Measurements from ENCODE around the gene PANX1. TPM values are rescaled to one million over a fixed set of nuclear protein-coding genes. Genes with fewer than 3 reads are reported as not detected.

PANX1 gene
- total RNA-seq, 1 experiment from 2014 or later: 22.9 TPM

DNA sequence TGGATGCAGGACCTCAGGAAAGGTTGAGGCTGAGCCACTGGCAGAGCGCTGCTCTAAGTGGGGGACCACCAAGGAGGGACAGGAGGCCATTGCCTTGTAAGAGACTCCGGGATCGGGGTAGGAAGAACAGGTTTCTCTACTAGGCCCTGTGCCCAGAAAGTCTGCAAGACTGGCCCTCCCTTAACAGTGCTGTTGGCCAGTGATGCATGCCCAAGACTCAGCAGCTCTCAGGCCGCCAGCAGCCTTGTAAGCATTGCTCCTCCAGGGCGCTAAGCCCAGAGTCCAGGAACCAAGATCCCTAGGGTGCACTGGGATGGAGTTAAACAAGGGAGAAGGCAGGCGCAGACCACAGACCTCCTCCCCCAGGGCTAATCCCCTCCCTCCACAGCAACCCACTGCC lies 39.3 kb upstream of the PANX1 start (continued):
- TF ChIP-seq NR2C2 (CRISPR knock-in tag; IDR thresholded peaks at IDR 0.05) (no peak), ZNF232 (CRISPR knock-in tag; IDR thresholded peaks at IDR 0.05) (no peak), SOX15 (CRISPR knock-in tag; IDR thresholded peaks at IDR 0.05) (no peak), NFYB (CRISPR knock-in tag; conservative IDR thresholded peaks at IDR 0.05; ENCODE audit: low read depth) (no peak), TEAD1 (CRISPR knock-in tag; IDR thresholded peaks at IDR 0.05) (no peak), ARID4B (CRISPR knock-in tag; IDR thresholded peaks at IDR 0.05; ENCODE audit: borderline replicate concordance) (no peak), CREB1 (CRISPR knock-in tag; IDR thresholded peaks at IDR 0.05) (no peak), CBFB (CRISPR knock-in tag; IDR thresholded peaks at IDR 0.05; ENCODE audit: low read depth) (no peak)
- TF ChIP-seq, protein P1, sequence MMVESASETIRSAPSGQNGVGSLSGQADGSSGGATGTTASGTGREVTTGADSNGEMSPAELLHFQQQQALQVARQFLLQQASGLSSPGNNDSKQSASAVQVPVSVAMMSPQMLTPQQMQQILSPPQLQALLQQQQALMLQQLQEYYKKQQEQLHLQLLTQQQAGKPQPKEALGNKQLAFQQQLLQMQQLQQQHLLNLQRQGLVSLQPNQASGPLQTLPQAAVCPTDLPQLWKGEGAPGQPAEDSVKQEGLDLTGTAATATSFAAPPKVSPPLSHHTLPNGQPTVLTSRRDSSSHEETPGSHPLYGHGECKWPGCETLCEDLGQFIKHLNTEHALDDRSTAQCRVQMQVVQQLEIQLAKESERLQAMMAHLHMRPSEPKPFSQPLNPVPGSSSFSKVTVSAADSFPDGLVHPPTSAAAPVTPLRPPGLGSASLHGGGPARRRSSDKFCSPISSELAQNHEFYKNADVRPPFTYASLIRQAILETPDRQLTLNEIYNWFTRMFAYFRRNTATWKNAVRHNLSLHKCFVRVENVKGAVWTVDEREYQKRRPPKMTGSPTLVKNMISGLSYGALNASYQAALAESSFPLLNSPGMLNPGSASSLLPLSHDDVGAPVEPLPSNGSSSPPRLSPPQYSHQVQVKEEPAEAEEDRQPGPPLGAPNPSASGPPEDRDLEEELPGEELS (CRISPR knock-in tag; IDR thresholded peaks at IDR 0.05): no peak
- TF ChIP-seq, protein P2, sequence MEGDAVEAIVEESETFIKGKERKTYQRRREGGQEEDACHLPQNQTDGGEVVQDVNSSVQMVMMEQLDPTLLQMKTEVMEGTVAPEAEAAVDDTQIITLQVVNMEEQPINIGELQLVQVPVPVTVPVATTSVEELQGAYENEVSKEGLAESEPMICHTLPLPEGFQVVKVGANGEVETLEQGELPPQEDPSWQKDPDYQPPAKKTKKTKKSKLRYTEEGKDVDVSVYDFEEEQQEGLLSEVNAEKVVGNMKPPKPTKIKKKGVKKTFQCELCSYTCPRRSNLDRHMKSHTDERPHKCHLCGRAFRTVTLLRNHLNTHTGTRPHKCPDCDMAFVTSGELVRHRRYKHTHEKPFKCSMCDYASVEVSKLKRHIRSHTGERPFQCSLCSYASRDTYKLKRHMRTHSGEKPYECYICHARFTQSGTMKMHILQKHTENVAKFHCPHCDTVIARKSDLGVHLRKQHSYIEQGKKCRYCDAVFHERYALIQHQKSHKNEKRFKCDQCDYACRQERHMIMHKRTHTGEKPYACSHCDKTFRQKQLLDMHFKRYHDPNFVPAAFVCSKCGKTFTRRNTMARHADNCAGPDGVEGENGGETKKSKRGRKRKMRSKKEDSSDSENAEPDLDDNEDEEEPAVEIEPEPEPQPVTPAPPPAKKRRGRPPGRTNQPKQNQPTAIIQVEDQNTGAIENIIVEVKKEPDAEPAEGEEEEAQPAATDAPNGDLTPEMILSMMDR (IDR thresholded peaks at IDR 0.05): no peak
- TF ChIP-seq, protein P3, sequence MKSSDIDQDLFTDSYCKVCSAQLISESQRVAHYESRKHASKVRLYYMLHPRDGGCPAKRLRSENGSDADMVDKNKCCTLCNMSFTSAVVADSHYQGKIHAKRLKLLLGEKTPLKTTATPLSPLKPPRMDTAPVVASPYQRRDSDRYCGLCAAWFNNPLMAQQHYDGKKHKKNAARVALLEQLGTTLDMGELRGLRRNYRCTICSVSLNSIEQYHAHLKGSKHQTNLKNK (CRISPR knock-in tag; IDR thresholded peaks at IDR 0.05): no peak

DNA sequence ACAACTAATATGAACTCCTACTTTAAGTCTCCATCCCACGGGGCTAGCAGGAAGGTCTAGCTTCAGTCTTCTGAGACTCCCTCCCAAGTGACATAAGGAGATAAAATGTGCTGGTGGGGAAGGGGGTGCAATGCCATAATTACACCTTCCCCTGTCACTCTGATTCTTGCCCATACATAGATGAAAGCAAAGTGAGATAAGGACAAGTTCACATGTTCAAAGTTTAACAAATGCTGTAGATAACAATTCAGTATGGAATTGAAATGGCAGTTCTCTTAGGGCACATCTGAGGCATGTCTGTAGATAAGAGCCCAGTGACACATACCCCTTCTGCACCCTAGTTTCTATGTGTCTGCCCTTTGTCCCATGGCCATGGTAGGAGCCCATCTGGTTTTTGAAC lies 38.2 kb upstream of the PANX1 start:
- DNase-seq (ENCODE audit: low spot score): no peak
- no peaks in the 10 kb centered on the region; the same call in 1 of the 2 replicates for H3K27me3 Mint-ChIP-seq (ENCODE audit: low read depth)
- TF ChIP-seq ZNF416 (CRISPR knock-in tag; IDR thresholded peaks at IDR 0.05): no peak
- no peak for TF ChIP-seq MXD4 (CRISPR knock-in tag; IDR thresholded peaks at IDR 0.05; ENCODE audit: borderline replicate concordance)
- no peak for TF ChIP-seq ELF4 (CRISPR knock-in tag; IDR thresholded peaks at IDR 0.05; ENCODE audit: low read depth)
- TF ChIP-seq, protein P4, sequence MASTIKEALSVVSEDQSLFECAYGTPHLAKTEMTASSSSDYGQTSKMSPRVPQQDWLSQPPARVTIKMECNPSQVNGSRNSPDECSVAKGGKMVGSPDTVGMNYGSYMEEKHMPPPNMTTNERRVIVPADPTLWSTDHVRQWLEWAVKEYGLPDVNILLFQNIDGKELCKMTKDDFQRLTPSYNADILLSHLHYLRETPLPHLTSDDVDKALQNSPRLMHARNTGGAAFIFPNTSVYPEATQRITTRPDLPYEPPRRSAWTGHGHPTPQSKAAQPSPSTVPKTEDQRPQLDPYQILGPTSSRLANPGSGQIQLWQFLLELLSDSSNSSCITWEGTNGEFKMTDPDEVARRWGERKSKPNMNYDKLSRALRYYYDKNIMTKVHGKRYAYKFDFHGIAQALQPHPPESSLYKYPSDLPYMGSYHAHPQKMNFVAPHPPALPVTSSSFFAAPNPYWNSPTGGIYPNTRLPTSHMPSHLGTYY (CRISPR knock-in tag; IDR thresholded peaks at IDR 0.05): no peak
- no peak for TF ChIP-seq ZNF396 (CRISPR knock-in tag; IDR thresholded peaks at IDR 0.05; ENCODE audit: borderline replicate concordance)
- TF ChIP-seq SP1 (CRISPR knock-in tag; conservative IDR thresholded peaks at IDR 0.05): no peak
- H3K36me3 Mint-ChIP-seq: no peaks in the 10 kb centered on the region
- peaks cover 2% of the 10 kb centered on the region; the same call in 1 of the 2 replicates for H3K4me1 Mint-ChIP-seq
- ATAC-seq: no peak
- peaks cover 8% of the 10 kb centered on the region for H3K9me3 Mint-ChIP-seq
- ChIA-PET POLR2A (no interaction called here), CTCF (no interaction called here)
- no peak overlapping the region for H3K4me3 Mint-ChIP-seq
- no peak overlapping the region for H3K27ac Mint-ChIP-seq

Data from WTC11 (cell line).